Activated T-helper 17 cell treated with anti-CD3 and anti-CD28 coated beads, Interleukin-2, amount 50 U/mL, for 72 hours (primary cell): Measurements from ENCODE around the gene EEA1. TPM values are rescaled to one million over a fixed set of nuclear protein-coding genes. Genes with fewer than 3 reads are reported as not detected.
A peak's percentile ranks its signal among the peaks of the same experiment; 100 is the strongest.

Source experiments
- ATAC-seq: fragments of 150-1000 bp; cut with Tn5 transposase; replicated peaks from 2 replicates; pipeline ENCODE4 v1.10.0; 2021; ENCODE audit warnings: mild to moderate bottlenecking, moderate library complexity
- H3K27ac Mint-ChIP-seq: one replicate; pipeline ENCODE4 v1.8.0; 2022; ENCODE audit warnings: mixed read lengths
- H3K27me3 Mint-ChIP-seq: one replicate; pipeline ENCODE4 v1.8.0; 2022; ENCODE audit warnings: mixed read lengths
- H3K36me3 Mint-ChIP-seq: one replicate; pipeline ENCODE4 v1.8.0; 2022; ENCODE audit warnings: low read depth, mild to moderate bottlenecking, mixed read lengths
- H3K4me1 Mint-ChIP-seq: one replicate; pipeline ENCODE4 v1.8.0; 2022; ENCODE audit warnings: mixed read lengths
- H3K4me3 Mint-ChIP-seq: one replicate; pipeline ENCODE4 v1.8.0; 2022; ENCODE audit warnings: mild to moderate bottlenecking, mixed read lengths
- H3K9me3 Mint-ChIP-seq: one replicate; pipeline ENCODE4 v1.8.0; 2022; ENCODE audit warnings: mixed read lengths
- total RNA-seq, 2 donors: library from RNA; stranded (reverse); gene quantifications; one replicate each; pipeline ENCODE4 v1.2.3, GENCODE V29; 2022

The EEA1 gene
- total RNA-seq, 2 donors from 2014 or later = 11.2 to 12.3 TPM

DNA sequence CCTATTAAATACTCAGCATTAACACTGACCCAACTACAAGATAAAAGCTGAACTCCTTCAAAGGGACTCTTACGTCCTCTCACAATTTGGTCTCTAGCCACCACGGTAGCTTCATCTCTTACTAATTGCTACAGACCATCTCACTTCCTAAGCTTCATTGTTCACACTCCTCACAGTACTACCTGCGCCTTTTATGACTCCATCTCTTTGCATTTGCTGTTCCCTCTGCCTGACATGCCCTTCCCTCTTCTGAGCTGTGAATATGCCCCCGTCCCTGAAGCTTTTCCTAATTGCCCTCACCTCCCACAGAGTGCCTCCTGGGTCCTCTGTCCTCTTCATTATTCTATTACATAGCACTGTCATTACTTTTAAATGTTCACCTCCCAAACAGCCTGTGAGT, 2.5 kb downstream of the EEA1 start:
- Mint-ChIP-seq H3K27ac (peak overlapping the region; percentile 87), H3K27me3 (no peaks in the 10 kb centered on the region), H3K4me1 (peaks cover 37% of the 10 kb centered on the region), H3K9me3 (no peaks in the 10 kb centered on the region), H3K4me3 (peak overlapping the region; percentile 89), H3K36me3 (peaks cover 23% of the 10 kb centered on the region)
- ATAC-seq = no peak

DNA sequence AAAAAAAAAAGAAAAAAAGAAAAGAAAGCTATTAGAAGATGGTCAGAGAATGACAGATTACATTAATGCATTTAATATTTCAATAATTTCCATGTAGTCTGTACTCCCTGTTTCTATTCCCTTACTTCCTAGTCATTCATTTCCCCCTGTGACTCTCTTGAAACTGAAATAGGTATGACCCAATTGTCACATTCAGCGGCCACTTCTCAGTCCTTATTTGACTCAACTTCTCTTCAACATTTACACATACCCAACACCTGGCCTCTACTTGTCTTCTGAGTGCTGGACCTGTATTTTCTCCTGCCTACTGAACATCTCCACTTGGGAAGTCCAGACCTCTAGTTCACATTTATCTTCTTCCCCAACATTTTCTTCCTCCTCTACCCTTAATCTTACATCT, 7.2 kb downstream of the EEA1 start:
- peaks cover 18% of the 10 kb centered on the region for H3K4me1 Mint-ChIP-seq
- H3K27ac Mint-ChIP-seq = peak overlapping the region; percentile 1
- no peak overlapping the region for H3K4me3 Mint-ChIP-seq
- peaks cover 13% of the 10 kb centered on the region for H3K36me3 Mint-ChIP-seq
- H3K9me3 Mint-ChIP-seq = no peaks in the 10 kb centered on the region
- H3K27me3 Mint-ChIP-seq = no peaks in the 10 kb centered on the region
- peak; percentile 99 for ATAC-seq

DNA sequence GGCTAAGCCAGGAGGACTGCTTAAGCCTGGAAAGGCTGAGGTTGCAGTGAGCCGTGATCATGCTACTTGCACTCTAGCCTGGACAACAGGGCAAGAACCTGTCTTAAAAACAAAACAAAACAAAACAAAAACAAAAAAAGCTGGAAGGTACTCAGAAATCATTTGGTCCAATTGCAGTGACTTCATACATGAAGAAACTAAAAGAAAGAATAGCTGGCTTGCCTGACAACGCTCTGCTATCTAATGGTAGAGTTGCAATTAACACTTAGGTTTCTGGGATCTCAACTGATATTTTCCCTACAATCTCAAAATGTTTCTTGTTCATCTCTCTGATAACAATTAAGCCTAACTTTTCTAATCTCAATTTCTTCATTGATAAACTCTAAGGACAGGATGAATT, 13.7 kb downstream of the EEA1 start:
- H3K4me1 Mint-ChIP-seq = peaks cover 17% of the 10 kb centered on the region
- no peak for ATAC-seq
- no peak overlapping the region for H3K27ac Mint-ChIP-seq

DNA sequence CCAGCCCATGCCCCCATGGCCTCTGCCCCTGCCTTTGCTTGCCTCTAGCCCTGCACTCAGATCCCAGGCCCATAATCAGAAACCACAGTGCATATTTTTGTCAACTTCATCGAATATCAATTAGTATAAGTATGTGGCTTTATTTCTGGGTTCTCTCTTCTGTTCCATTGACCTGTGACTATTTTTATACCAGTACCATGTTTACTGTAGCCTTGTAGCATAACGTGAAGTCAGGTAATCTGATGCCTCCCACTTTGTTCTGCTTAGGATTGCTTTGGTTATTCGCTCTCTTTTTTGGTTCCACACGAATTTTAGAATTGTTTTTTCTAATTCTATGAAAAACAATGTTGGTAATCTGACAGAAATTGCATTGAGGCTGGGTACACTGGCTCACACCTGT, 14.9 kb downstream of the EEA1 start:
- Mint-ChIP-seq H3K27ac (no peak overlapping the region), H3K36me3 (no peaks in the 10 kb centered on the region), H3K27me3 (no peaks in the 10 kb centered on the region), H3K4me1 (peaks cover 17% of the 10 kb centered on the region), H3K9me3 (no peaks in the 10 kb centered on the region), H3K4me3 (no peak overlapping the region)
- ATAC-seq = no peak

More for the DNA sequence above, 13.7 kb downstream of the EEA1 start:
- Mint-ChIP-seq H3K4me3 (no peak overlapping the region), H3K9me3 (no peaks in the 10 kb centered on the region), H3K36me3 (no peaks in the 10 kb centered on the region), H3K27me3 (no peaks in the 10 kb centered on the region)

DNA sequence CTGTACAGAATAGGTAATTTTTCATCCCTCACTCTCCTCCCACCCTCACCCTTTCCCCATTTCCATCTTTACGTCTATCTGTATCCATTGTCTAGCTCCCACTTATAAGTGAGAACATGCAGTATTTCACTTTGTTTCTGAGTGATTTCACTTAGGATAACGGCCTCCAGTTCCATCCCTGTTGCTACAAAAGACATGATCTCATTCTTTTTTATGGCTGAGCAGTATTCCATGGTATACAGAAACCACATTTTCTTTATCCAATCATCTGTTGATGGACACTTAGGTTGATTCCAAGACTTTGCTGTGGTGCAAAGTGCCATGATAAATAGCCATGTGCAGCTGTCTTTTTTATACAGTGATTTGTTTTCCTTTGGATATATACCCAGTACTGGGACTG, 16.4 kb downstream of the EEA1 start:
- H3K4me3 Mint-ChIP-seq = no peak overlapping the region
- H3K36me3 Mint-ChIP-seq = no peaks in the 10 kb centered on the region
- H3K27me3 Mint-ChIP-seq = no peaks in the 10 kb centered on the region
- H3K9me3 Mint-ChIP-seq = no peaks in the 10 kb centered on the region
- peaks cover 17% of the 10 kb centered on the region for H3K4me1 Mint-ChIP-seq
- H3K27ac Mint-ChIP-seq = no peak overlapping the region
- no peak for ATAC-seq

DNA sequence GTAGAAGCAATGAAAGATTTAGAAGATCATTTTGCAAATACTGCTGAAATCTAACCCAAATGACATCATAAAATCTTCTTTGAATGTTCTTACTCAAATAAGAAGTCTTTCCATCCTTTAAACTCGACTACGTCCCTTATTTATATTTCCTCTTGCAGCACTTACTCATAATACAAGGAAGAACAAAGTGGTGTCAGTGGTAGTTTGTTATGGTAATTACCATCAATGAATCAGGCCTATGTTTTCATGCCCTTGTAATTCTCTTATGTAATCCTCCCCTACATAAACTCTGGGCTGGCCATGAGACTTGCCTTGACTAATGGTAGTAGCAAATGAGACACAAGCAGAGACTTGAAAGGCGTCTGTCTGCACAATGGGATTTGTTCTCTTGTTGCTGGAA, 17.0 kb downstream of the EEA1 start:
- H3K36me3 Mint-ChIP-seq = no peaks in the 10 kb centered on the region
- peak; percentile 97 for ATAC-seq
- no peaks in the 10 kb centered on the region for H3K27me3 Mint-ChIP-seq
- peak overlapping the region; percentile 18 for H3K27ac Mint-ChIP-seq
- peaks cover 22% of the 10 kb centered on the region for H3K4me1 Mint-ChIP-seq
- no peaks in the 10 kb centered on the region for H3K9me3 Mint-ChIP-seq
- H3K4me3 Mint-ChIP-seq = peak overlapping the region; percentile 9

DNA sequence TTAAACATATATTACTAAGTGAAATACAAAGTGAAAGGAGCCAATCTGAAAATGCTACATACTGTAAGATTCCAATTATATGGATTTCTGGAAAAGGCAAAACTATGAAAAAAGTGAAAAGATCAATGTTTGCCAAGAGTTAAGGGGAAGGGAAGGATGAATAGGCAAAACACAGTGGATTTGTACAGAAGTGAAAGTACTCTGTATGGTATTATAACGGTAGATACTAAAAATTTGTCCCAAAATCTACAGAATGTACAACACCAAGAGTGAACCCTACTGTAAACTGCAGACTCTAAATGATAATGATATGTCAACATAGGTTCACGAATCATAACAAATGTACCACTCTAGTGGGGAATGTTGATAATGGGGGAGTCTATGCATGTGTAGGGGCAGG, 17.8 kb downstream of the EEA1 start:
- Mint-ChIP-seq H3K9me3 (no peaks in the 10 kb centered on the region), H3K27me3 (no peaks in the 10 kb centered on the region), H3K27ac (peak overlapping the region; percentile 10), H3K4me3 (peak overlapping the region; percentile 23), H3K36me3 (no peaks in the 10 kb centered on the region), H3K4me1 (peaks cover 23% of the 10 kb centered on the region)
- no peak for ATAC-seq

DNA sequence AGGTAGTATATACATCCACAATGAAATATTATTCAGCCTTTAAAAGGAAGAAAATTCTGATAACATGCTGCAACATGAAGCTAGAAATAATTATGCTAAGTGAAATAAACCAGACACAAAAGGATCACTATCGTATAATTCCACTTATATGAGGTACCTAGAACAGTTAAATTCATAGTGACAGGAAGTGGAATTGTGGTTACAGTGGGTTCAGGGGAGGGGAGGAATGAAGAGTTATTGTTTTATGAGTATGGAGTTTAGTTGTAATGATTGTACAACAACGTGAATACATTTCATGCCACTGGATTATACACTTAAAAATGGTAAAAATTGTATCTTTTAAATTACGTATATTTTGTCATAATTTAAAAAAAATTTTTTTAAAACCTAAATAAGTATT, 21.0 kb downstream of the EEA1 start:
- no peak overlapping the region for H3K27ac Mint-ChIP-seq
- peak; percentile 66 for ATAC-seq

DNA sequence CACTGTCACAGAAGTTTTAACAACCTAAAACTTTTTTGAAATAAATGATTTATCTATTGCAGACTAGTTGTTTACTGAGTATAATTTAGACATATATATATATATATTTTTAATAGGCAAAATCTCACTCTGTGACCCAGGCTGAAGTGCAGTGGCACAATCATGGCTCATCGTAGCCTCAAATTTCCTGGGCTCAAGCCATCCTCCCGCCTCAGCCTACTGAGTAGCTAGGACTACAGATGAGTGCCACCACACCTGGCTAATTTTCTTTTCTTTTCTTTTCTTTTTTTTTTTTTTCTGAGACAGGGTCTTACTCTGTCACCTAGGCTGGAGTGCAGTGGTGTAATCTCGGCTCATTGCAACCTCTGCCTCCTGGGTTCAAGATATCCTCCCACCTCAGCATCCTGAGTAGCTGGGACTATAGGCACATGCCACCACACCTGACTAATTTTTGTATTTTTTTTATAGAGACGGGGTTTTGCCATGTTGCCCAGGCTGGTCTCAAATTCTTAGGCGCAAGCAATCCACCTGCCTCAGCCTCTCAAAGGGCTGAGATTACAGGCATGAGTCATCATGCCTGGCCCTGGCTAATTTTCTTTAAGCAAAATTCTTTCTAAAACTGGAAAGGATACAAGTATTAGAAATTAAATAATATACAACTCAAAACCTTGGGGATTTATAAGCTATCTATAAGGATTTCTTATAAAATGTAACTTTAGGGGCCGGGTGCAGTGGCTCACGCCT, 23.1 kb downstream of the EEA1 start:
- Mint-ChIP-seq H3K27me3 (no peaks in the 10 kb centered on the region), H3K4me1 (peaks cover 11% of the 10 kb centered on the region), H3K9me3 (no peaks in the 10 kb centered on the region), H3K36me3 (no peaks in the 10 kb centered on the region), H3K4me3 (no peak overlapping the region), H3K27ac (no peak overlapping the region)
- ATAC-seq = no peak

More for the DNA sequence above, 21.0 kb downstream of the EEA1 start:
- peaks cover 25% of the 10 kb centered on the region for H3K4me1 Mint-ChIP-seq
- no peaks in the 10 kb centered on the region for H3K27me3 Mint-ChIP-seq
- no peaks in the 10 kb centered on the region for H3K36me3 Mint-ChIP-seq
- peak overlapping the region; percentile 16 for H3K4me3 Mint-ChIP-seq
- H3K9me3 Mint-ChIP-seq = no peaks in the 10 kb centered on the region

DNA sequence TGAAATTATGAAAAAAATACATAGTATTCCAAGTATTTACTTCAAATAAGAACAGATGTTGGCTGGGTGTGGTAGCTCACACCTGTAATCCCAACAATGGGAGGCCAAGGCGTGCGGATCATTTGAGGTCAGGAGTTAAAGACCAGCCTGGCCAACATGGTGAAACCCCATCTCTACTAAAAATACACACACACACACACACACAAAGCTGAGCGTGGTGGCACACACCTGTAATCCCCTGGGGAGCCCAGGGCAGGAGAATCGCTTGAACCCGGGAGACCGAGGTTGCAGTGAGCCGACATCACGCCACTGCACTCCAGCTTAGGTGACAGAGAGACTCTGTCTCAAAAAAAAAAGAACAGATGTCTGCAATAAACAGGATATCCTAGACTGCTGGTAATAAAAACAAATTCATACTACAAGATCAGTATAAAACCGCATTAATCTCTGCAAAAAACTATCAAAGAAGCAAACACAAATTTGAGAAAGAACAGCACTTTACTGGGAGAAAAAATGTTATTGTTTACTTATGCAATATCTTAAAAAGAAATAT, 23.8 kb downstream of the EEA1 start:
- Mint-ChIP-seq H3K9me3 (no peaks in the 10 kb centered on the region), H3K4me1 (peaks cover 11% of the 10 kb centered on the region), H3K4me3 (no peak overlapping the region), H3K27ac (no peak overlapping the region), H3K36me3 (no peaks in the 10 kb centered on the region), H3K27me3 (no peaks in the 10 kb centered on the region)
- ATAC-seq = no peak

DNA sequence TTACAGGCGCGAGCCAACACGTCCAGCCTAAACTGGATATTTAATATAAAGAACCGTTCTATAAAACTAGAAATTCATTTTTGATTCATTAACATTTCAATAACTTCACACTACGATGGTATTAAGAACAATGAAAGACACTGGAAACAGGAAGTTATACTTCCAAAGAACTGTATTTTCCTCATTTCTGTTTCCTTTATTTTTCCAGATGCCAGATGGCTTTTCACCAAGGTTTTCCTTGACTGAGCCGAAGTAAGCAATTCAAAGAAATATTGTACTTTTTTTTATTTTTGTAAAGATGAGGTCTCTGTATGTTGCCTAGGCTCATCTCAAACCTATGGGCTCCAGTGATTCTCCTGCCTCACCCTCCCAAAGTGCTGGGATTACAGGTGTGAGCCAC, 28.2 kb downstream of the EEA1 start:
- no peaks in the 10 kb centered on the region for H3K9me3 Mint-ChIP-seq
- ATAC-seq = no peak
- H3K4me3 Mint-ChIP-seq = no peak overlapping the region
- no peaks in the 10 kb centered on the region for H3K27me3 Mint-ChIP-seq
- H3K36me3 Mint-ChIP-seq = no peaks in the 10 kb centered on the region
- H3K4me1 Mint-ChIP-seq = peaks cover 9% of the 10 kb centered on the region
- H3K27ac Mint-ChIP-seq = no peak overlapping the region

DNA sequence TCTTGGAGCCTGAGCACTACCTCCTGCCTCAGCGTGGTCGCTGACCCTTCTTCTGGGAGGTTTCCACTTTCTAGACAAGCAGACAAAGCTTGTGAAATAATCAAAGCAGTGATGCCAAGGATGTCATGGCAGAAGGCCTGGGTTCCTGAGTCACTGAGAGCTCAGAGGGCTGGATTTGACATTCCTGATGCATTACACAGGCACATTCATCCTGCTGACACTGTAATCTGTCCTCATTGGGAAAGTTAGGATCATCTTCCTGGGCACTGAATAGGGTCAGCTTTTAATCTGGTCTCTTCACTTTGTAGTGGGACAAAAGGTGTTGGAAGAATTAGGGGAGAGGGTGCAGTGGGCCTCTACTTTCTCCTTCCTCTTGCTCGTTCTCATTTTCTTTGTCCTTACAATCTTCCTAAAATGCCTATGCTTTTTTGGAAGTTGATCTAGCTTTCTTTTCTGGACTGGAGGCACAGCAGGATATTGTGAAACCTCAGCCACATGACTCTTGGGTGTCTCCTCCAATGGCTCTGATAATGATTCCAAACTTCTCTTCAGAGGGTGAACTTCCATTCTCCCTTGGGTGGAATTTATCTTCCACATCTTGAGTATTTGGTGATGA, 29.6 kb downstream of the EEA1 start:
- H3K36me3 Mint-ChIP-seq = no peaks in the 10 kb centered on the region
- no peaks in the 10 kb centered on the region for H3K9me3 Mint-ChIP-seq
- peaks cover 7% of the 10 kb centered on the region for H3K4me1 Mint-ChIP-seq
- H3K27me3 Mint-ChIP-seq = no peaks in the 10 kb centered on the region
- no peak for ATAC-seq
- no peak overlapping the region for H3K27ac Mint-ChIP-seq
- no peak overlapping the region for H3K4me3 Mint-ChIP-seq

DNA sequence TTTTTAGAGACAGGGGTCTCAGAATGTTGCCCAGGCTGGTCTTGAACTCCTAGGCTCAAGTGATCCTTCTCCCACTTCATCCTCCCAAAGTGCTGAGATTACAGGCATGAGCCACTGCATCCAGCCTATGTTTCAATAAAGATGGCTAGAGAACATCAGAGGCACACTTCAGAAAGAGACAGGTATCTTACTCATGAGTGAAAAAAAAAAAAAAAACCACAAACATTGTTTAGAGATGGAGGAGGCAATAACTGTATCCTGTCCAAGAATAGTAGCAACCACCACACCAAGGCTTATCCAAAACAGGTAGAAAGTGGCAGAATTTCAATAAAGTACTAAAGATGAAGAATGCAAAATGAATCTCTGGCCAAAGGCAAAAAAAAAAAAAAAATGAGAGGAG, 30.3 kb downstream of the EEA1 start:
- Mint-ChIP-seq H3K4me1 (peaks cover 4% of the 10 kb centered on the region), H3K27me3 (no peaks in the 10 kb centered on the region), H3K4me3 (no peak overlapping the region), H3K27ac (no peak overlapping the region), H3K9me3 (no peaks in the 10 kb centered on the region), H3K36me3 (no peaks in the 10 kb centered on the region)
- no peak for ATAC-seq

DNA sequence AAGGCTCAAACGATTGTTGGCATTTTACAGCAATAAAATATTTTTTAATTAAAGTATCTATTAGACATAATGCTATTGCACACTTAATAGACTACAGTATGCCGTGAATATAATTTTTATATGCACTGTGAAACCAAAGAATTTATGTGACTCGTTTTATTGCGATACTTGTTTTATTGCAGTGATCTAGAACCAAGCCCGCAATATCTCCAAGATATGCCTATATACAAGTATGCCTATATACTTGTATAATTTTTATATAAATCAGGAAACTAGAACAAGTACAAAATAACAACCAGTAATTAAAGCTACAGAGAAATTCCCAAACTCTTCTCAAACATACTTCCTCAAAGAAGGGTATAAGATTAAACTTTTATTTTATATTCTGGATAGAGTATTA, 31.3 kb downstream of the EEA1 start:
- Mint-ChIP-seq H3K4me3 (no peak overlapping the region), H3K36me3 (no peaks in the 10 kb centered on the region), H3K4me1 (peaks cover 7% of the 10 kb centered on the region), H3K9me3 (no peaks in the 10 kb centered on the region), H3K27ac (no peak overlapping the region), H3K27me3 (no peaks in the 10 kb centered on the region)
- ATAC-seq = no peak

DNA sequence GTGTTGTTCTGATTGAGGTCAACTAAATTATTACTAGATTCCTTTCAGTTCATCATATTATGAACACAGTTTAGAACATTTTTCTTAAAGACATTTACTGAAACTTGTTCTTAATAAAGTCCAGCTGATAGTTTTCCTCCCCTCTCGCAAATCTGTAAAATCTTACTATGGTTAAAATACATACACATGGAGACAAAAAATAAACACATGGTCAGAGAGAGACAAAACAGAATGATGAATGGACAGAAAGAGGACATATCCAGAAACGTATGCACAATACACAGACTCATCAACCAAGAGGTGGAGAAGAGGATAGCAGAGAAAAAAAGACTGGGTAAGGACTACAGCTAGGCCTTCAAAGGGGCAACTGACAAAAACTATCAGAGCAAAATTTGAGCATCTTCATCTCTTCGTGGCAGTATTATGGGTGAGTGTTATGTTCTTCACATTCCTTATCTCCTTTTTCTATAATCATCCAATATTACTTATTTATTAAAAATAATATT, 38.4 kb downstream of the EEA1 start:
- no peak overlapping the region for H3K27ac Mint-ChIP-seq
- ATAC-seq = no peak

More for the DNA sequence above, 38.4 kb downstream of the EEA1 start:
- peaks cover 5% of the 10 kb centered on the region for H3K4me1 Mint-ChIP-seq
- peaks cover 39% of the 10 kb centered on the region for H3K36me3 Mint-ChIP-seq
- H3K27me3 Mint-ChIP-seq = no peaks in the 10 kb centered on the region
- no peak overlapping the region for H3K4me3 Mint-ChIP-seq
- no peaks in the 10 kb centered on the region for H3K9me3 Mint-ChIP-seq
